GM12878 (cell line): Measurements from ENCODE around the gene CENPP.

Source experiments
- EP300 ChIP-seq, 2 experiments: fragments of 150-350 bp in 1 of 2; IDR thresholded peaks; 2 replicates each; pipeline ENCODE4 v1.6.1; 2011 to 2012; ENCODE audit warnings: low read depth in 2 of 2, low read length in 2 of 2, borderline replicate concordance in 1 of 2, improper control_type of control experiment in 1 of 2, inconsistent platforms in 1 of 2; ENCODE audit not compliant: control insufficient read depth in 1 of 2
- EZH2 ChIP-seq: IDR thresholded peaks from 2 replicates; pipeline ENCODE4 v1.6.1; 2012; ENCODE audit warnings: low read depth, mild to moderate bottlenecking, control low read depth, inconsistent platforms, low read length, borderline replicate concordance; ENCODE audit not compliant: control insufficient read depth
- FOXK2 ChIP-seq: fragments of 450-650 bp; IDR thresholded peaks from 2 replicates; pipeline ENCODE4 v1.6.1; 2017; ENCODE audit warnings: mild to moderate bottlenecking, moderate library complexity
- NFXL1 ChIP-seq: fragments of 450-650 bp; IDR thresholded peaks from 2 replicates; pipeline ENCODE4 v1.6.1; 2017; ENCODE audit warnings: antibody characterized with exemption, mild to moderate bottlenecking, borderline replicate concordance
- POLR2A ChIP-seq: IDR thresholded peaks from 2 replicates; pipeline ENCODE4 v1.6.1; 2011; ENCODE audit warnings: low read depth, mild to moderate bottlenecking, low read length
- RAD21 ChIP-seq: IDR thresholded peaks from 2 replicates; pipeline ENCODE4 v1.6.1; 2011; ENCODE audit warnings: mild to moderate bottlenecking, low read depth, low read length, moderate library complexity; ENCODE audit not compliant: insufficient read depth
- RCOR1 ChIP-seq: conservative IDR thresholded peaks from 2 replicates; pipeline ENCODE4 v1.6.1; 2012; ENCODE audit warnings: low read depth, low read length, improper control_type of control experiment
- TF ChIP-seq, protein P1 (sequence below), 3 experiments: IDR thresholded peaks in 2 of 3; conservative IDR thresholded peaks in 1 of 3; 2 replicates each; pipeline ENCODE4 v1.5.1; 2011; ENCODE audit warnings: low read depth in 3 of 3, low read length in 3 of 3, mild to moderate bottlenecking in 3 of 3, control low read depth in 2 of 3, moderate library complexity in 2 of 3, inconsistent platforms in 1 of 3, mixed read lengths in 1 of 3; ENCODE audit not compliant: control insufficient read depth in 2 of 3, insufficient read depth in 1 of 3; ENCODE audit errors: extremely low read depth in 1 of 3
- TF ChIP-seq, protein P2 (sequence below): IDR thresholded peaks from 2 replicates; pipeline ENCODE4 v1.6.1; 2012; ENCODE audit warnings: low read depth, low read length, improper control_type of control experiment
- TF ChIP-seq, protein P3 (sequence below): fragments of 450-650 bp; formaldehyde crosslinking; IDR thresholded peaks from 2 replicates; pipeline ENCODE4 v1.5.0; 2022; ENCODE audit warnings: mild to moderate bottlenecking, missing genetic modification characterization

DNA sequence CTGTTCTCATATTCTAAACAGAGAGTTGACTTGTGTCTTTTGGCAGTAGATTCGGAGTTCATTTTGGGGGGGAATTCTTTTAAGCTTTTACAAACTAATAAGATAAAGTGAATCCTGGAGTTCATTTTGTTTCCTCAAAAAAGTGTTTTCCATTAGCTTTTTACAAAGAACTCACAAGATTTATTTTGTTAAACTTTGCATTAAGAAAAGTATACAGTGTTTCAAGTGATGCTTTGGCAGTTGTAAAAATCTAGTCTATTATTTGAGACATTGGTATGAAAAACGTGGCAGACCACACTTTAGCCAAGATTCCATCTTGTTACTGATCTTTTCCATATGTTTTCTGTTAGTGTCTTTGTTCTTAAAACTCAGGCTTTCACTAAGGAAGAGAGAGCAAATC is 99.7 kb downstream of the CENPP start:
- no peak for TF ChIP-seq EP300 (IDR thresholded peaks at IDR 0.05; ENCODE audit: borderline replicate concordance in 1 of 2, control insufficient read depth in 1 of 2, low read depth in 2 of 2, low read length in 2 of 2)
- TF ChIP-seq, protein P1, sequence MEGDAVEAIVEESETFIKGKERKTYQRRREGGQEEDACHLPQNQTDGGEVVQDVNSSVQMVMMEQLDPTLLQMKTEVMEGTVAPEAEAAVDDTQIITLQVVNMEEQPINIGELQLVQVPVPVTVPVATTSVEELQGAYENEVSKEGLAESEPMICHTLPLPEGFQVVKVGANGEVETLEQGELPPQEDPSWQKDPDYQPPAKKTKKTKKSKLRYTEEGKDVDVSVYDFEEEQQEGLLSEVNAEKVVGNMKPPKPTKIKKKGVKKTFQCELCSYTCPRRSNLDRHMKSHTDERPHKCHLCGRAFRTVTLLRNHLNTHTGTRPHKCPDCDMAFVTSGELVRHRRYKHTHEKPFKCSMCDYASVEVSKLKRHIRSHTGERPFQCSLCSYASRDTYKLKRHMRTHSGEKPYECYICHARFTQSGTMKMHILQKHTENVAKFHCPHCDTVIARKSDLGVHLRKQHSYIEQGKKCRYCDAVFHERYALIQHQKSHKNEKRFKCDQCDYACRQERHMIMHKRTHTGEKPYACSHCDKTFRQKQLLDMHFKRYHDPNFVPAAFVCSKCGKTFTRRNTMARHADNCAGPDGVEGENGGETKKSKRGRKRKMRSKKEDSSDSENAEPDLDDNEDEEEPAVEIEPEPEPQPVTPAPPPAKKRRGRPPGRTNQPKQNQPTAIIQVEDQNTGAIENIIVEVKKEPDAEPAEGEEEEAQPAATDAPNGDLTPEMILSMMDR (IDR thresholded peaks at IDR 0.05 in 2 of 3, conservative IDR thresholded peaks at IDR 0.05 in 1 of 3; ENCODE audit: control insufficient read depth in 2 of 3, extremely low read depth in 1 of 3, insufficient read depth in 1 of 3, low read depth in 3 of 3, low read length in 3 of 3): no peak
- TF ChIP-seq EZH2: no peak
- no peak for TF ChIP-seq NFXL1
- TF ChIP-seq, protein P2, sequence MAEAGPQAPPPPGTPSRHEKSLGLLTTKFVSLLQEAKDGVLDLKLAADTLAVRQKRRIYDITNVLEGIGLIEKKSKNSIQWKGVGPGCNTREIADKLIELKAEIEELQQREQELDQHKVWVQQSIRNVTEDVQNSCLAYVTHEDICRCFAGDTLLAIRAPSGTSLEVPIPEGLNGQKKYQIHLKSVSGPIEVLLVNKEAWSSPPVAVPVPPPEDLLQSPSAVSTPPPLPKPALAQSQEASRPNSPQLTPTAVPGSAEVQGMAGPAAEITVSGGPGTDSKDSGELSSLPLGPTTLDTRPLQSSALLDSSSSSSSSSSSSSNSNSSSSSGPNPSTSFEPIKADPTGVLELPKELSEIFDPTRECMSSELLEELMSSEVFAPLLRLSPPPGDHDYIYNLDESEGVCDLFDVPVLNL: no peak
- no peak for TF ChIP-seq POLR2A
- TF ChIP-seq RAD21: no peak
- no peak for TF ChIP-seq FOXK2
- TF ChIP-seq RCOR1: no peak
- TF ChIP-seq, protein P3, sequence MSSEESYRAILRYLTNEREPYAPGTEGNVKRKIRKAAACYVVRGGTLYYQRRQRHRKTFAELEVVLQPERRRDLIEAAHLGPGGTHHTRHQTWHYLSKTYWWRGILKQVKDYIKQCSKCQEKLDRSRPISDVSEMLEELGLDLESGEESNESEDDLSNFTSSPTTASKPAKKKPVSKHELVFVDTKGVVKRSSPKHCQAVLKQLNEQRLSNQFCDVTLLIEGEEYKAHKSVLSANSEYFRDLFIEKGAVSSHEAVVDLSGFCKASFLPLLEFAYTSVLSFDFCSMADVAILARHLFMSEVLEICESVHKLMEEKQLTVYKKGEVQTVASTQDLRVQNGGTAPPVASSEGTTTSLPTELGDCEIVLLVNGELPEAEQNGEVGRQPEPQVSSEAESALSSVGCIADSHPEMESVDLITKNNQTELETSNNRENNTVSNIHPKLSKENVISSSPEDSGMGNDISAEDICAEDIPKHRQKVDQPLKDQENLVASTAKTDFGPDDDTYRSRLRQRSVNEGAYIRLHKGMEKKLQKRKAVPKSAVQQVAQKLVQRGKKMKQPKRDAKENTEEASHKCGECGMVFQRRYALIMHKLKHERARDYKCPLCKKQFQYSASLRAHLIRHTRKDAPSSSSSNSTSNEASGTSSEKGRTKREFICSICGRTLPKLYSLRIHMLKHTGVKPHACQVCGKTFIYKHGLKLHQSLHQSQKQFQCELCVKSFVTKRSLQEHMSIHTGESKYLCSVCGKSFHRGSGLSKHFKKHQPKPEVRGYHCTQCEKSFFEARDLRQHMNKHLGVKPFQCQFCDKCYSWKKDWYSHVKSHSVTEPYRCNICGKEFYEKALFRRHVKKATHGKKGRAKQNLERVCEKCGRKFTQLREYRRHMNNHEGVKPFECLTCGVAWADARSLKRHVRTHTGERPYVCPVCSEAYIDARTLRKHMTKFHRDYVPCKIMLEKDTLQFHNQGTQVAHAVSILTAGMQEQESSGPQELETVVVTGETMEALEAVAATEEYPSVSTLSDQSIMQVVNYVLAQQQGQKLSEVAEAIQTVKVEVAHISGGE (CRISPR knock-in tag): no peak
